Measurements from ENCODE around the gene PDE8B.

PDE8B gene

GRCh38 chr5:77186652-77187370 lies 23.7 kb upstream of the PDE8B start:
- DNase-seq (ENCODE audit: low read depth): no peak

GRCh38 chr5:77189421-77189820 lies 21.1 kb upstream of the PDE8B start:
- no peak for DNase-seq (ENCODE audit: low read depth)

- DNase-seq (ENCODE audit: low read depth): no peak
These were observed 17.9 kb upstream of the PDE8B start for GRCh38 chr5:77192441-77193050.

GRCh38 chr5:77194762-77195161 lies 15.7 kb upstream of the PDE8B start:
- no peak for DNase-seq (ENCODE audit: low read depth)

GRCh38 chr5:77197840-77198554 lies 12.5 kb upstream of the PDE8B start:
- DNase-seq (ENCODE audit: low read depth): no peak

GRCh38 chr5:77200663-77201062 lies 9.8 kb upstream of the PDE8B start:
- DNase-seq (ENCODE audit: low read depth): no peak

- no peak for DNase-seq (ENCODE audit: low read depth)
These were observed 8.3 kb upstream of the PDE8B start for GRCh38 chr5:77202145-77202544.

- DNase-seq (ENCODE audit: low read depth): no peak
These were observed 5.5 kb upstream of the PDE8B start for GRCh38 chr5:77204967-77205366.

- no peak for DNase-seq (ENCODE audit: low read depth)
These were observed 1.8 kb upstream of the PDE8B start for GRCh38 chr5:77208507-77209163.

- DNase-seq (ENCODE audit: low read depth): no peak
These were observed 887 bp upstream of the PDE8B start for GRCh38 chr5:77209495-77210090.

- DNase-seq (ENCODE audit: low read depth): no peak
These were observed 647 bp downstream of the PDE8B start for GRCh38 chr5:77210964-77211690.

GRCh38 chr5:77211691-77212047 lies 1.2 kb downstream of the PDE8B start:
- no peak for DNase-seq (ENCODE audit: low read depth)

- DNase-seq (ENCODE audit: low read depth): no peak
These were observed 3.1 kb downstream of the PDE8B start for GRCh38 chr5:77213601-77214000.

GRCh38 chr5:77214151-77214550 lies 3.7 kb downstream of the PDE8B start:
- no peak for DNase-seq (ENCODE audit: low read depth)

GRCh38 chr5:77218263-77218662 lies 7.8 kb downstream of the PDE8B start:
- no peak for DNase-seq (ENCODE audit: low read depth)

- DNase-seq (ENCODE audit: low read depth): no peak
These were observed 10.6 kb downstream of the PDE8B start for GRCh38 chr5:77221115-77221514.

GRCh38 chr5:77222722-77223121 lies 12.2 kb downstream of the PDE8B start:
- DNase-seq (ENCODE audit: low read depth): no peak

GRCh38 chr5:77223653-77224052 lies 13.2 kb downstream of the PDE8B start:
- DNase-seq (ENCODE audit: low read depth): no peak

- DNase-seq (ENCODE audit: low read depth): no peak
These were observed 14.3 kb downstream of the PDE8B start for GRCh38 chr5:77224672-77225355.

- no peak for DNase-seq (ENCODE audit: low read depth)
These were observed 15.1 kb downstream of the PDE8B start for GRCh38 chr5:77225531-77225930.

- DNase-seq (ENCODE audit: low read depth): no peak
These were observed 19.4 kb downstream of the PDE8B start for GRCh38 chr5:77229887-77230286.
